ENCODE measurements around the gene CCL24.
"Not testable (repeated sequence)": the region's sequence is repeated elsewhere in the genome, so short reads cannot be mapped to it uniquely, and the experiment has no call there.

The CCL24 gene

DNA sequence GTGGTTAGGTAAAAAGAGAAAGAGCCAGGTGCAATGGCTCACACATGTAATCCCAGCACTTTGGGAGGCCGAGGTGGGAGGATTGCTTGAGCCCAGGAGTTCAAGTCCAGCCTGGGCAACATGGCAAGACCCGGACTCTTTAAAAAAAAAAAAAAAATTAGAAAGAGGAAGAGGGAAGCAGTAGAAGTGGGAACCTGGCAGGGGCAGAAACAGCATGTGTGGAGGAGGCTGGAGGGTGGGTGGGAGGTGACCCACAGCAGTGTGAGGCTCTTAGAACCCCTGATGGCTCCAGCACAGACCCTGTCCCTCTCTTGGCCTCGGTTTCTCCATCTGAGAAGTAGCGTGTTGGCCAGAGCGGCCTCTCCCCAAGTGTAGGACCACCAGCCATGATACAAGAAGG is 4.9 kb upstream of the CCL24 start:
- DNase-seq = no peak

DNA sequence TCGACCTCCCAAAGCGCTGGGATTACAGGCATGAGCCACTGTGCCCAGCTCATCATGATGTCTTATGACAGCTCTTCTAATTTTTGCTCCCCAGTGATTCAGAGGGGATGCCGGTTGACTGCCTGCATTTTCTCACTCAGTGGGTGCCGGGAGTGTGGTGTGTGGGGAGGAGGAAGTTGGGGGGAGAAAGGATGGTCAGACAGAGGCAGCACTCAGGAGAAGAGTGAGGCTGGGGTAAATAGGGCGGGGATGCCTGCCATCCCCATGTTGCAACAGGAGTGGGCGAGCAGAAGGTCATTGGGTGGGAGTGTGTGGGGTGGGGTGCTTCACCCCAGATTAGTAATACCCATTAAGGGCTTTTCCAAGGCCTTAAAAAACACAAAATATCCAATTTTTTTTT is 3.5 kb upstream of the CCL24 start:
- no peak for DNase-seq

DNA sequence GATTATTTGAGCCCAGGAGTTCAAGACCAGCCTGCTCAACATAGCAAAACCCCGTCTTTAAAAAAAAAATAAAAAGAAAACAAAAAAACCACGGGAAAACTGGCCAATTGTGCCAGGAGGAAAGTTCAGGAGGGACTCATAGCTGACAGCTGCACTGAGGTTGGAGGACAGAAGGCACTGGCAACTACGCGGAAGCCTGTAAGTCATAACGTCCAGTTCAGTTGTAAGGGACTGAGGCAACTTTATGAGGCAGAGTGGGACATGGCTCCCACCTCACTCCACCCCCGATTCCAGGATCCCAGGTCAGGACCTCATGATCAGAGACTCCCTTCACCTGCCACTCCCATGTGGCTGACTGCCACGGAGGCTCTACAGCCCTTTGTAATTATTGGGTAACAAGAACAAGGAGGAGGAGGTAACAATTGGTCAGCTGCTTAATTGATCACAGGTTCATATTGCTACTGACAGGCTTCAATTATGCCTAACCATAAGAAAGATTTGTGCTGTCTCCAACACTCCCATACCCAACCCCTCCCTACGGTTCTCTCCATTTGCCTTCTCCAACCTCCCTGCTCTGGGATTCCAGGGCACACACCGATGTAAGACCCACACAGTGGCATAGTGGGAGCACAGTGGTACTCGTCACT is 1.9 kb upstream of the CCL24 start:
- peak; percentile 83 for DNase-seq

DNA sequence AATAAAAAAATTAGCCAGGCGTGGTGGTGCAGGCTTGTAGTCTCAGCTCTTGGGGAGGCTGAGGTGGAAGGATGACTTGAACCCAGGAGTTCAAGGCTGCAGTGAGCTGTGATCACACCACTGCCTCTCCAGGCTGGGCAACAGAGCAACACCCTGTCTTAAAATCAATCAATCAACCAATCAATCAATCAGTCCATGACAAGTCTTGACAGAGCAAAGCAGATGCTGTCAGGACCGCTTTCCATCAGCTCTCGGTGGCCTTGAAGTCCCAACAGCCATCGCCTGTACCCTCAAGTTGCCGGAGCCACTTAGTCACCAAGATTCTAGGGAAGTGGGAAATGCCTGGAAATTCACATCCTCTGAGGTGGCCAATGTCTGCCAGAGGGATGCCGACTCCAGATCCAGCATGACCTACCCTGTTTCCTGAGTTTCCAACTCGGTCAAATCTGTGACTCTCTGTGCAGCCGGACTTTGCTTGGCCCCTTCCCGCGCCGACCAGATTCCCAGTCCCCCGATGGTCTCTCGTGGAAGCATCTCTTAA is 871 bp upstream of the CCL24 start:
- DNase-seq = no peak

DNA sequence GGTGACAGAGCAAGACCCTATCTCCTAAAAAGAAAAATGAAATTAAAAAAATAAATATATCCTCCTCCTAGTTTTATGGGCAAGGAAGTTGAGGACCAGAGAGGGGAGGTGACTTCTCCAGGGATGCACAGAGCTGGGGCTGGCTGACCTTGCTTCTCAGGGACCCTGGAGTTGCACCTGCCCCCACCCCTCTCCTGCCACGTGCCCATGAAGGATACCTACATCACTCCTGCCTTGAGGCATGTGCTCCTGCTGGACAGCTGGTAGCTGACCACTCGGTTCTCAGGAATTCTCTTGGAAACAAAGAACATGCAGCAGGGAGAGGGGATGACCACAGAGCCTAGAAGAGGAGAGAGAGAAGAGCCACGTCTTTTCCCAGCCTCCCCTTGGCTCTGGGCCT is 522 bp downstream of the CCL24 start:
- DNase-seq = no peak

DNA sequence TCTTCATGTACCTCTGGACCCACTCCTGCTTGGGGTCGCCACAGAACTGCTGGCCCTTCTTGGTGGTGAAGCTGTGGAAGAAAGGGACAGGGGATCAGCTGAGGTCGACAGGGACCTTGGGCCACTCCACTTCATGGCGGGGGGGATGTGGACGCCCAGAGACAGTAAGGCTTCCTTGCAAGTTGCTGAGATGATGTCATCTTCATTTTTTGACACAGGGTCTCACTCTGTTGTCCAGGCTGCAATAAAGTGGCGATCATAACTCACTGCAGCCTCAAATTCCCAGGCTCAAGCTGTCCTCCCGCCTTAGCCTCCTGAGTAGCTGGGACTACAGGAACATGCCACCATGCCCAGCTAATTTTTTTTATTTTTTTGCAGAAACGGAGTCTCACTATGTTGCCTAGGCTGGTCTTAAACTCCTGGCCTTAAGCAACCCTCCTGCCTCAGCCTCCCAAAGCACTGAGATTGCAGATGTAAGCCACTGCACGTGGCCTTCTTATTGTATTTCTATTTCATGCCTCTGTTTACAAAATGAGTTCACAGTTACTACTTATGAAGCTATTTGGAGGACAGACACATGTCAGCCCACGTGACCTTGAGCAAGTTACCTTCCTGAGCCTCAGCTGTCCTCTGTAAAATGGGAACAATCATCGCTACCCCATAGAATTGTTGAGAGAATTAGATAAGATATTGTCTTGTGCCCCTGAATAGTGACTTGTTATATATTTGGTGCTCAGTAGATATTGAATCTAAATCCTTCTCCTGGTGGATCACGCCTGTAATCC is 1.5 kb downstream of the CCL24 start:
- no peak for DNase-seq

DNA sequence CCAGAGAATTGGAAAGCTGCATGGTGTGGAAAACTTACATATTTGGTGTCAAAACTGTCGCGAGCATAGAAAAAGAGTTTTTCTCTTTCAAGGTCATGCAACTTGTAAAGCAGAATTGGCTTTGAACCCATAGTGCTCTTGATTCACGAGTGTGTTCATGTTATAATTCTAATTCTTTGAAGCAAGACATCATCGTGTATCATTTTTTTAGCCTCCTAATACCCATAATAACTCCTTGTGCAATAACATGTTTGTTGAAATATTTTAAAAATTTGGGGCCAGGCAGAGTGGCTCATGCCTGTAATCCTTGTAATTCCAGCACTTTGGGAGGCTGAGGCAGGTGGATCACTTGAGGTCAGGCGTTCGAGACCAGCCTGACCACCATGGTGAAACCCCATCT is 4.2 kb downstream of the CCL24 start:
- DNase-seq = no peak

DNA sequence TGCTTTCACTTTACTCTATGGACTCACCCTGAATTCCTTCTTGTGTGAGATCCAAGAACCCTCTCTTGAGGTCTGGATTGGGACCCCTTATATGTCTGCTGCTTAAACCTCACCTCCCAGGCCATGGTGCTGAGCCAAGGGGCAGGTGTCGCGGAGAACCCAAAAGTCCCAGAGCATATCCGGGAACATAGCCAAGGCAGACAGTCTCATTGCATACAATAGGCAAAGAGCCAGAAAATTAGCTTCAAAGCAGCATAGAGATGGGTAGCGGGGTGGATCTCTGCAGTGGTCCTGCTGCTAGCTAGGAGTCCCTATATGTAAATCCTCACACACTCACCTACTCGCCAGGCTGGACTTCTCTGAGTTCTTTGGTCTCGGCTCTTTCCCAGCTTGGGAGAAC is 5.5 kb downstream of the CCL24 start:
- peak; percentile 62 for DNase-seq

DNA sequence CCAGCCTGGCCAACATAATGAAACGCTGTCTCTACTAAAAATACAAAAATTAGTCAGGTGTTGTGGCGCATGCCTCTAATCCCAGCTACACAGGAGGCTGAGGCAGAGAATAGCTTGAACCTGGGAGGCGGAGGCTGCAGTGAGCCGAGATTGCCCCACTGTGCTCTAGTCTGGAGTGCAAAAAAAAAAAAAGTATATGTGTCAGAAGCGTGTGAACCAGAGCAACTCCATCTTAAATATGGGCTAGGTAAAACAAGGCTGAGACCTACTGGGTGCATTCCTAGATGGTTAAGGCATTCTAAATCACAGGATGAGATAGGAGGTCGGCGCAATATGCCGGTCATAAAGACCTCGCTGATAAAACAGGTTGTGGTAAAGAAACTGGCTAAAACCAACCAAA is 6.2 kb downstream of the CCL24 start:
- DNase-seq = no peak

DNA sequence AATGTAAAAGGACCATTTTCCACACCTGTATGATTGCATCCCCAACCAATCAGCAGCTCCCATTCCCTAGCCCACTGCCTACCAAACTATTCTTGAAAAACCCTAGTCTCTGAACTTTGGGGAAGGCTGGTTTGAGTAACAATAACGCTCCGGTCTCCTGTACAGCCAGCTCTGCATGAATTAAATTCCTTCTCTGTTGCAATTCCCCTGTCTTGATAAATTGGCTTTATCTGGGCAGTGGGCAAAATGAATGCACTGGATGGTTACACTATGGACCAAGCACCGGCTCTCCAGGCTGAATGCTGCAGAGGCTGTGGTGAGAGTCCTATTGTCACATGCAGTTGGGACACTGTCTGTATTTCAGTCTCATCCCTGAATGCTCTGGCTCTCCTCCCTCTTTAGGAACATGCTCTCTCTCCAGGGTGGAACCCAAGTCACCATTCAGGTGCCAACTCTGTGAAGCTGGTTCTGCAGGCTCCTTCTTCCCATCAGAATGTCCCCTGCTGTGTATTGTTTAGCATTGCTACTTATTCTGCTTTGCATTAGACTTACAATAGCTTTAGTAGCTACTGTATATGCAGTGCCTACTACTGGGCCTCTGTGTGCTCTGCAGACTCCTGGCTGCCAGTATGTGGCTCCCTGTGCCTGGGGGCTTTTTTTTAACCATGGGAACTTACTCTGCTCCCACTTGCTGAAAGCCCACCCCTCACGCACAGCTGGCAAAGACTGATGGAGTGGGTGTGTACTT is 6.9 kb downstream of the CCL24 start:
- DNase-seq = no peak

DNA sequence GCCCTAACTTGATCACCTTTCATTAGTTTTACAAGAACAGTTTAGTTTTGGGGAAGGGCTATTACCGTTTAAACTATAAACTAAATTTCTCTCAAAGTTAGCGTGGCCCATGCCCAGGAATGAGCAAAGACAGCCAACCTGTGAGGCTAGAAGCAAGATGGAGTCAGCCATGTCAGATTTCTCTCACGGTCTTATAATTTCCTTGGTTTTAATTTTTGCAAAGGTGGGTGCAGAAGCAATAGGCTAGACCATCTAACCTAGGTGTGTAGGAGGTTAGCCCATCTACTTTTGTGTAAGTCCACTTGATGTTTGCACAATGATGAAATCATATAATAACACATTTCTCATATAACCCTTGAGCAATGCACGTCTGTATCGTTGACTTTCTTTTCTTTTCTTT is 8.9 kb downstream of the CCL24 start:
- DNase-seq = no peak

DNA sequence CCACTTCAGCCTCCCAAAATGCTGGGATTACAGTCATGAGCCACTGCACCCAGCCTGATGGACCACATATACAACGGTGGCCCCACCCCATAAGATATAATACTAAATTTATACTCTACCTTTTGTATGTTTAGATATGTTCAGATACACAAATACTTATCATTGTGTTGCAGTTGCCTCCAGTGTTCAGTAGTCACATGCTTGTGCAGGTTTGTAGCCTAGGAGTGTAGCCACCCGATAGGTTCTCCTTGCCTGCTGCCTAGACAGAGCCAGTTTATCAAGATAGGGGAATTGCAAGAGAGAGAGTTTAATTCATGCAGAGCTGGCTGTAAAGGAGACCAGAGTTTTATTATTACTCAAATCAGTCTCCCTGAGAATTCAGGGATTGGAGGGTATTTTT is 9.6 kb downstream of the CCL24 start:
- no peak for DNase-seq

DNA sequence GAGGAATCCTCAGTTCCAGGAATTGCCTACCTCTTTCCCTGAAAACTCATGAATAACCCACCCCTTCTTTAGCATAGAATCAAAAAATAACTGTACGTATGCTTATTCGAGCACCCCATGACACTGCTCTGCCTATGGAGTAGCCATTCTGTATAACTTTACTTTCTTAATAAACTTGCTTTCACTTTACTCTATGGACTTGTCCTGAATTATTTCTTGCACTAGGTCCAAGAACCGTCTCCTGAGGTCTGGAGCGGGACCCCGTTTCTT is 11.1 kb downstream of the CCL24 start:
- no peak for DNase-seq

DNA sequence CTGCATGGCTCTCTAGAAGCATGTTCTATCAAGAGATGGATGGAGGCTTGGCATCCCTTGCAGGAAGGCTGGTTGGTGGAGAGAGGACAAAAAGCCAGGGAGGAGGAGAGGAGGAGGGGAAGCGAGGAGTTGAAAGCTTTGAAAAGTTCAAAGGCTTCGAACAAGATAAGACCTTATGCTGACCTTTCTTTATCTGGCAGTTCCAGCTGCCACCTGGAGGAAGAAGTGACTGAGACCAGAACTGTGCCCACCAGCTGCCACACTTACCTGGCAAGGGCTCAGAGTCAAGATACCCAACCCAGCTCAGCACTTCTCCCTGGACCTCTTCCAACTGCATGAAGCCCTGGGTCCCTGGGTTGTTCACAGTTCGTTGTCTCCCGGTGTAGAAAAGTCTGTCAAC is 14.8 kb downstream of the CCL24 start:
- no peak for DNase-seq

DNA sequence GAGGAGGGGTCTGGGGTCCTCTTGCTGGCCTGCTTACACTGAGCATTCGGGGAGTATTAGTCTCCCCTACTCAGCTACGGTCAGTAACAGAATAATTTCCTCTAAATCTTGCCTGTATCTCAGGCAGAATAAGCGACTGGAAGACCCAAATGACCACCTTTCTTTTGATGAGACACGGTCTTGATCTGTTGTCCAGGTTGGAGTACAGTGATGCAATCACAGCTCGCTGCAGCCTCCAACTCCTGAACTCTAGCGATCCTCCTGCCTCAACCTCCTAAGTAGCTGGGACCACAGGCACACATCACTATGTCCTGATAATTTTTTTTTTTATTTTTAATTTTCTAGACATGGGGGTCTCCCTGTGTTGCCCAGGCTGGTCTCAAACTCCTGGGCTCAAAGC is 17.2 kb downstream of the CCL24 start:
- DNase-seq = no peak

DNA sequence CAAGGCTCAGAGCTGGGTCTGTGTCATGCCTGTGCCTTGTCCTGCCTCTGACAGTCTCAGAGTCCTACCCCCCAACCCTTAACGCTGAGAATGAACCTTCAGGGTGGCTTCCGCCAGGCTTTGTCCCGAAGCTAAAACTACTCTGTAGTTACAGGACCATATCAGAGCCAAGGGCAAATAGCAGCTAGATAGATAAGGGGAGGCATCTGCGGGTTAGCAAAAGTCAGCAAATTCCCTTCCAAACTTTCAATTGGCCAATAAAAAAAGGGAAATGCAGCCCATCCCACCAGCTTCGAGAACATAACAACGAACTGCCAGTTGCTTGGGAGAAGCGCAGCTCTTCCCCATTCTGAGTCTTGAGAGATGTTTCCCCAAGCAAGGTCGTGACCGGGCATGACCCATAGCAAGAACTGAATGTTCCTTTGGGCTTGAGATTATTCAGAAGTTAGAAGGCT is 17.7 kb downstream of the CCL24 start:
- no peak for DNase-seq

DNA sequence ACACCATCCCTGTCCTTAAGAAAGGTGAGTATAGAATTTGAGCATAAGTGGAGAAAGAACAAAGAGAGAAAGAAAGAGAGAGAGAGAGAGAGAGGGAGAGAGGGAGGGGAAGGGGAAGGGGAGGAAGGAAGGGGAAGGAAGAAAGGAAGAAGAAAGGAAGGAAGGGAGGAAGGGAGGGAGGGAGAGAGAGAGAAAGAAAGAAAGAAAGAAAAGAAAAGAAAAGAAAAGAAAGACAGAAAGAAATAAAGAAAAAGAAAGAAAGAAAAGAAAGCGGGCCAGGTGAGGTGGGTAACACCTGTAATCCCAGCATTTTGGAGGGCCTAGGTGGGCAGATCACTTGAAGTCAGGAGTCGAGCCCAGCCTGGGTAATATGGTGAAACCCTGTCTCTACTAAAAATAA is 19.9 kb downstream of the CCL24 start:
- no peak for DNase-seq

DNA sequence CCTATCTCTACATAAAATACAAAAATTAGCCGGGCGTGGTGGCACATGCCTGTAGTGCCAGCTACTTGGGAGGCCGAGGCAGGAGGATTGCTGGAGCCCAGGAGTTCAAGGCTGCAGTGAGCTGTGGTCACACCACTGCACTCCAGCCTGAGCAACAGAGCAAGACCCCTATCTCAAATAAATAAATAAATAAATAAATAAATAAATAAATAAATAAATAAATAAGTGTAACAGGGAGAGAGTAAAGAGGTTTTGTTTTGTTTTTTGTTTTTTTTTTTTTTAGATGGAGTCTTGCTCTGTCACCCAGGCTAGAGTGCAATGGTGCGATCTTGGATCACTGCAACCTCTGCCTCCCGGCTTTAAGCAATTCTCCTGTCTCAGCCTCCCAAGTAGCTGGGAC is 21.0 kb downstream of the CCL24 start:
- not testable (repeated sequence) for DNase-seq

DNA sequence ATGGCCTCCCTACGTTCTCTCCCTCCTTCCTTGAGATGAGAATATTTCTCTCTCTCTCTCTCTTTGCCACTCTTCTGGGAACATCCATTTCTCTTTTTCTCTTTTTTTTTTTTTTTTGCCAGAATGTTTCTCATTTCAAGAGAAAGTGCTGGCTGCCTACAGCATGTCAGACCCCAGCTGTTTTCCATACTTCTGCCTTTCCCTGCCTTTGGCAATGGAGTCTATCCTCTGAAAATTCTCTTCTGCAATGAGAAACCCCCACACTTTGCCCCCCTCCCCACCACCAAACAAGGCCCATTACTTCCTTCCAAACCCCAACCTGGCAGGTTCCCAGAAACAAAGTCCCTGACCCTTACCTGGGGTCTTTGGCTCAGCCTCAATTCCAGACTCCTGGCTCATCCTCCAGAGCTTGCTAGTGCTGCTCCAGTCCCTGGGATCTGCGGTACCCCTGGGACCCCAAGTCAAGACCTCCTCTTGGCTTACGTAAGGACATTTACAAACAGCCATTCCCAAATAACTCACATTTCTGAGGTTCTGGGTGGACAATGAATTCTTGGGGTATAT is 24.2 kb downstream of the CCL24 start:
- DNase-seq = no peak

DNA sequence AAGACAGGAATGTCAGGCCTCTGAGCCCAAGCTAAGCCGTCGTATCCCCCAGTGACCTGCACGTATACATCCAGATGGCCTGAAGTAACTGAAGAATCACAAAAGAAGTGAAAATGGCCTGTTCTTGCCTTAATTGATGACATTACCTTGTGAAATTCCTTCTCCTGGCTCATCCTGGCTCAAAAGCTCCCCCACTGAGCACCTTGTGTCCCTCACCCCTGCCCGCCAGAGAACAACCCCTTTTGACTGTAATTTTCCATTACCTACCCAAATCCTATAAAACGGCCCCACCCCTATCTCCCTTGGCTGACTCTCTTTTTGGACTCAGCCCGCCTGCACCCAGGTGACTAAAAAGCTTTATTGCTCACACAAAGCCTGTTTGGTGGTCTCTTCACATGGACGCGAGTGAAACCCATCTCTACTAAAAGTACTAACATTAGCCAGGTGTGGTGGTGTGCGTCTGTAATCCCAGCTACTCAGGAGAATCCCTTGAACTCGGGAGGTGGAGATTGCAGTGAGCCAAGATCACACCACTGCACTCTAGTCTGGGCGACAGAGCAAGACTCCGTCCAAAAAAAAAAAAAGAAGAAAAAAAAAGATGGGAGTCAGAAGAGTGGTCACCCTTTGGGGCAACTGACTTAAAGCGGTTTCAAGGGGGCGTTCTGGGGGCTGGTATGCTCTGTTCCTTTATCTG is 25.3 kb downstream of the CCL24 start:
- DNase-seq = not testable (repeated sequence)

DNA sequence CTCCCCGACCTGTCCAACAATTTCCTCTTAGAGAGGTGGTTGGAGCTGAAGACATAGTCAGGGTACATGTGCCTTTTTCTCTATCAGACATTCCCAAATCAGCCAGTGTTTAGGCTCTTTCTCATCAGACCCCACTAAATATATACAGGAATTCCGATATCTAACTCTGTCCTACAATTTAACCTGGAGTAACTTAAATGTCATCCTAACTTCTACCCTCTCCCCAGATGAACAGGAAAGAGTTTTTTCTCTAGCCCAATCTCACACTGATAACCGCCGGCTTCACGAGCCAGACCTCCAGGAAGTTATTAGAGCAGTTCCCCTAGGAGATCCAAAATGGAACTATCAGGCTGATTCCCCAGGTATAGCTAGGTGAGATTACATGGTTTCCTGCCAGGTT is 30.5 kb downstream of the CCL24 start:
- not testable (repeated sequence) for DNase-seq

DNA sequence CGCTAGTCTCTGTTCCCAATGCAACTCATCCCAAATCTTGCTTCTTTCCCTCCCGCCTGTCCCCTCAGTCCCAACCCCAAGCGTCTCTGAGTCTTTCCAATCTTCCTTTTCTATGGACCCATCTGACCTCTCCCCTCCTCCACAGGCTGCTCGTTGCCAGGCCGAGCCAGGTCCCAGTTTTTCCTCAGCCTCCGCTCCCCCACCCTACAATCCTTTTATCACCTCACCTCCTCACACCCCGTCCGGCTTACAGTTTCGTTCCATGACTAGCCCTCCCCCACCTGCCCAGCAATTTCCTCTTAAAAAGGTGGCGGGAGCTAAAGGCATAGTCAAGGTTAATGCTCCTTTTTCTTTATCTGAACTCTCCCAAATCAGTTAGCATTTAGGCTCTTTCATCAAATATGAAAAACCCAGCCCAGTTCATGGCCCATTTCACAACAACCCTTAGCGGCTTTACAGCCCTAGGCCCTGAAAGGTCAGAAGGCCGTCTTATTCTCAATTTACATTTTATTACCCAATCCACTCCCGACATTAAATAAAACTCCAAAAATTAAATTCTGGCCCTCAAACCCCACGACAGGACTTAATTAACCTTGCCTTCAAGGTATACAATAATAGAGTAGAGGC is 32.8 kb downstream of the CCL24 start:
- not testable (repeated sequence) for DNase-seq

DNA sequence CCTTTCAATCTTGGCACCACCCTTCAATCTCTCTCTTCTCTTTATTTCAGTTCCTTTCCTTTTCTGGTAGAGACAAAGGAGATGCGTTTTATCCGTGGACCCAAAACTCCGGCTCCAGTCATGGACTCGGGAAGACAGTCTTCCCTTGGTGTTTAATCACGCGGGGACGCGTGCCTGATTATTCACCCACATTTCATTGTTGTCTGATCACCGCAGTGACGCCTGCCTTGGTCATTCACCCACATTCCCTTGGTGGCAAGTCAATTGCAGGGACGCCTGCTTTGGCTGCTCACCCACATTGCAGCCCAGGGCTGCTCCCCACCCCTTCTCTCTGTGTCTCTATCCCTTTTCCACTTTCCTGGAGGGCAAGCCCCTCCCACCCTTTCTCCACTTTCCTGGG is 34.1 kb downstream of the CCL24 start:
- DNase-seq = not testable (repeated sequence)

Data from NCI-H69 (cell line).